Astrocyte (in vitro differentiated cells and primary cell): ENCODE data around the gene HPGDS.

ENCODE experiments used
- EZH2 ChIP-seq: IDR thresholded peaks from 2 replicates; pipeline ENCODE4 v1.6.1; 2012; ENCODE audit warnings: mild to moderate bottlenecking, low read length, inconsistent platforms; ENCODE audit not compliant: insufficient read depth
- TF ChIP-seq, protein P1 (sequence below): IDR thresholded peaks from 2 replicates; pipeline ENCODE4 v1.5.1; 2011; ENCODE audit warnings: low read depth, mild to moderate bottlenecking, inconsistent platforms, low read length, moderate library complexity; ENCODE audit not compliant: insufficient read depth

DNA sequence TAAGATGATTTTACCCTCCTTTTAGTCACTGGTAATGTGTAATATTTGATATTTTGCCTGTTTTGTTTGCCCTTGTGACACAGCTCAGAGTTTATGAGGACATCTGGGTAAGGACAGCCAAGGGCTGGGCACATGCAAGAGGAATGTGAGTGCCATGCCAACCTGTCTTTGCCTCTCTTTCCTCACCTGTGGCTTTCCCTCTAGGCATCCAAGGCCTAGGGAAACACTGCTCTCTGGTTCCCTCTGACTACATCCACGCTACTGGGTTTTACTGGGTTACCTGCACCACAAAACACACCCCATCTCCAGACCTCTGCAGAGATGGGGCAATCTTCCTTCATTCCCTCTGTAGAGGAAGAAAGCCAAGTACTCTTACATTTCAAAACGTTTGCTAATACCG is 7.7 kb downstream of the HPGDS start:
- TF ChIP-seq, protein P1, sequence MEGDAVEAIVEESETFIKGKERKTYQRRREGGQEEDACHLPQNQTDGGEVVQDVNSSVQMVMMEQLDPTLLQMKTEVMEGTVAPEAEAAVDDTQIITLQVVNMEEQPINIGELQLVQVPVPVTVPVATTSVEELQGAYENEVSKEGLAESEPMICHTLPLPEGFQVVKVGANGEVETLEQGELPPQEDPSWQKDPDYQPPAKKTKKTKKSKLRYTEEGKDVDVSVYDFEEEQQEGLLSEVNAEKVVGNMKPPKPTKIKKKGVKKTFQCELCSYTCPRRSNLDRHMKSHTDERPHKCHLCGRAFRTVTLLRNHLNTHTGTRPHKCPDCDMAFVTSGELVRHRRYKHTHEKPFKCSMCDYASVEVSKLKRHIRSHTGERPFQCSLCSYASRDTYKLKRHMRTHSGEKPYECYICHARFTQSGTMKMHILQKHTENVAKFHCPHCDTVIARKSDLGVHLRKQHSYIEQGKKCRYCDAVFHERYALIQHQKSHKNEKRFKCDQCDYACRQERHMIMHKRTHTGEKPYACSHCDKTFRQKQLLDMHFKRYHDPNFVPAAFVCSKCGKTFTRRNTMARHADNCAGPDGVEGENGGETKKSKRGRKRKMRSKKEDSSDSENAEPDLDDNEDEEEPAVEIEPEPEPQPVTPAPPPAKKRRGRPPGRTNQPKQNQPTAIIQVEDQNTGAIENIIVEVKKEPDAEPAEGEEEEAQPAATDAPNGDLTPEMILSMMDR = no peak
- TF ChIP-seq EZH2 = no peak
